Measurements from ENCODE around the gene MXRA5.
"Not testable (repeated sequence)": the region's sequence is repeated elsewhere in the genome, so short reads cannot be mapped to it uniquely, and the experiment has no call there.

Gene MXRA5, protein sequence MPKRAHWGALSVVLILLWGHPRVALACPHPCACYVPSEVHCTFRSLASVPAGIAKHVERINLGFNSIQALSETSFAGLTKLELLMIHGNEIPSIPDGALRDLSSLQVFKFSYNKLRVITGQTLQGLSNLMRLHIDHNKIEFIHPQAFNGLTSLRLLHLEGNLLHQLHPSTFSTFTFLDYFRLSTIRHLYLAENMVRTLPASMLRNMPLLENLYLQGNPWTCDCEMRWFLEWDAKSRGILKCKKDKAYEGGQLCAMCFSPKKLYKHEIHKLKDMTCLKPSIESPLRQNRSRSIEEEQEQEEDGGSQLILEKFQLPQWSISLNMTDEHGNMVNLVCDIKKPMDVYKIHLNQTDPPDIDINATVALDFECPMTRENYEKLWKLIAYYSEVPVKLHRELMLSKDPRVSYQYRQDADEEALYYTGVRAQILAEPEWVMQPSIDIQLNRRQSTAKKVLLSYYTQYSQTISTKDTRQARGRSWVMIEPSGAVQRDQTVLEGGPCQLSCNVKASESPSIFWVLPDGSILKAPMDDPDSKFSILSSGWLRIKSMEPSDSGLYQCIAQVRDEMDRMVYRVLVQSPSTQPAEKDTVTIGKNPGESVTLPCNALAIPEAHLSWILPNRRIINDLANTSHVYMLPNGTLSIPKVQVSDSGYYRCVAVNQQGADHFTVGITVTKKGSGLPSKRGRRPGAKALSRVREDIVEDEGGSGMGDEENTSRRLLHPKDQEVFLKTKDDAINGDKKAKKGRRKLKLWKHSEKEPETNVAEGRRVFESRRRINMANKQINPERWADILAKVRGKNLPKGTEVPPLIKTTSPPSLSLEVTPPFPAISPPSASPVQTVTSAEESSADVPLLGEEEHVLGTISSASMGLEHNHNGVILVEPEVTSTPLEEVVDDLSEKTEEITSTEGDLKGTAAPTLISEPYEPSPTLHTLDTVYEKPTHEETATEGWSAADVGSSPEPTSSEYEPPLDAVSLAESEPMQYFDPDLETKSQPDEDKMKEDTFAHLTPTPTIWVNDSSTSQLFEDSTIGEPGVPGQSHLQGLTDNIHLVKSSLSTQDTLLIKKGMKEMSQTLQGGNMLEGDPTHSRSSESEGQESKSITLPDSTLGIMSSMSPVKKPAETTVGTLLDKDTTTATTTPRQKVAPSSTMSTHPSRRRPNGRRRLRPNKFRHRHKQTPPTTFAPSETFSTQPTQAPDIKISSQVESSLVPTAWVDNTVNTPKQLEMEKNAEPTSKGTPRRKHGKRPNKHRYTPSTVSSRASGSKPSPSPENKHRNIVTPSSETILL (N-terminal part only)

DNA sequence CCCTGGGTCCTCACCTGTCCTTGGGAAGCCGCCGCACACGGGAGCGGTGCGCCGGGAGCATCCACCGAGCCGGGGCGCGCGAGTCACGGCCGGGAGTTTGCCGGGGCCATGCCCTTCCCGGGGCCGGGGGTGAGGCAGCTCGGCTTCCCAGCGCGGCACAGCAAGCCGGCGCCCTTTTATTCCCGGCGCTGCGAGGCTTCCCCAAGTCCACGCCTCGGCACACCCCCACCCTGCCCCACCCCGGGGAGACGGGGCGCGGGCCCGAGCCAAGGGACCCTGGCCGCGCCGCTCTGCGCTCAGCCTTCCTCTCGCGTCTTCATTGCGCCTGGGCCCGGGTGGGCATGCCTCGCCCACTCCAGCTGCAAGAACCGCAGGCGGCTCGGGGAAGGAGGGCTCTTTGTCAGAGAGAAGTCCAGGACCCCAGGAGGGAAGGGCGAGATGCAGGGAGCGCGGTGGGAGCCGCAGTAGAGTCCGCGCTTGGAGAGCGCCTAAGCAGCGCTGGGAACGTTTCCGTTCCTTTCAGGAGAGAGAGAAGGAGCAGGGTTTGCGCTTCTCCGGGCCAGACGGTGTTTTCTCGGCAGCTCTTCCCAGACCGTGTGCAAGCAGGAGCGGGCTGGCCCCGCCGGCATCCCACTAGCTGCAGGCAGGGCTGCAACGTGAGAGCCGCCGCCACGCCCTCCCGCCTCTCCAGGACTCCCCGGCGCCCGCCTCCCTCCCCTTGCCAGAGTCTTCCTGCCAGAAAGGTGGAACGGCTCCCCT is at the start of gene MXRA5:
Gene MXRA5 (minus strand): TSS at position 152 of the 759 bp plus-strand sequence. CDS start 2,819 bp downstream, outside the sequence.
- no peak; the same call in 1 of the 2 replicates for TF ChIP-seq POLR2A (IDR thresholded peaks at IDR 0.05; ENCODE audit: low read depth, low read length)
- no peak for DNase-seq (ENCODE audit: insufficient read length, low spot score)
- no peak for FAIRE-seq

GRCh38 chrX:3393581-3394111 is 47.2 kb upstream of the MXRA5 start:
- TF ChIP-seq POLR2A (IDR thresholded peaks at IDR 0.05; ENCODE audit: low read depth, low read length) = no peak
- FAIRE-seq (no peak), DNase-seq (ENCODE audit: insufficient read length, low spot score) (no peak)

- no peak for FAIRE-seq
- no peak for TF ChIP-seq POLR2A (IDR thresholded peaks at IDR 0.05; ENCODE audit: low read depth, low read length)
- DNase-seq (ENCODE audit: insufficient read length, low spot score) = no peak
Observed at GRCh38 chrX:3393178-3393577, 46.7 kb upstream of the MXRA5 start.

- DNase-seq (ENCODE audit: insufficient read length, low spot score) (no peak), FAIRE-seq (no peak)
- no peak for TF ChIP-seq POLR2A (IDR thresholded peaks at IDR 0.05; ENCODE audit: low read depth, low read length)
Observed at GRCh38 chrX:3388457-3388856, 42.0 kb upstream of the MXRA5 start.

GRCh38 chrX:3384327-3384726 is 37.9 kb upstream of the MXRA5 start:
- DNase-seq (ENCODE audit: insufficient read length, low spot score) (peak; percentile 1), FAIRE-seq (no peak)
- no peak for TF ChIP-seq POLR2A (IDR thresholded peaks at IDR 0.05; ENCODE audit: low read depth, low read length)

- FAIRE-seq = no peak
- DNase-seq (ENCODE audit: insufficient read length, low spot score) = no peak
- no peak for TF ChIP-seq POLR2A (IDR thresholded peaks at IDR 0.05; ENCODE audit: low read depth, low read length)
Observed at GRCh38 chrX:3380603-3381002, 34.2 kb upstream of the MXRA5 start.

GRCh38 chrX:3379111-3379510 is 32.7 kb upstream of the MXRA5 start:
- no peak for TF ChIP-seq POLR2A (IDR thresholded peaks at IDR 0.05; ENCODE audit: low read depth, low read length)
- no peak for FAIRE-seq

DNA sequence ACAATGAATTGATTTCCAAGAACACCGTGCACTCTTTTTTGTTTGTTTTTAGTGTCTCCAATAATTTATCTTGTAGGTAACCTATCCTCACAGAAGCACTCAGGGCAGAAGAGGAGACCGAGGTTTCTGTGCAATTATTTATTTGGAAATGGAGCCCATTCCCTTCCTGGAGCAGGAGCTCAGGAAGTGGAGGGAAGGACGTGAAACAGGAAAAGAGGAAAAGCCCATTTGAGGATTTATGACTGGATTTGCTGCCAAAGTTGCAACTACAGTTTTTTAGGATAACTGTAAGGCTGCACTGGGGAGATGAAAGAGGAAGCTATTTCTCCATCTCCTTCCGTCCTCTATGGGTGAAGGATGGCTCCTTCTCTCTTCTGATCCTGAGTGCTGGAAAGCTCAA is 31.7 kb upstream of the MXRA5 start:
- no peak for FAIRE-seq
- no peak for DNase-seq (ENCODE audit: insufficient read length, low spot score)
- TF ChIP-seq POLR2A (IDR thresholded peaks at IDR 0.05; ENCODE audit: low read depth, low read length) = no peak

More at GRCh38 chrX:3379111-3379510, 32.7 kb upstream of the MXRA5 start:
- no peak for DNase-seq (ENCODE audit: insufficient read length, low spot score)

DNA sequence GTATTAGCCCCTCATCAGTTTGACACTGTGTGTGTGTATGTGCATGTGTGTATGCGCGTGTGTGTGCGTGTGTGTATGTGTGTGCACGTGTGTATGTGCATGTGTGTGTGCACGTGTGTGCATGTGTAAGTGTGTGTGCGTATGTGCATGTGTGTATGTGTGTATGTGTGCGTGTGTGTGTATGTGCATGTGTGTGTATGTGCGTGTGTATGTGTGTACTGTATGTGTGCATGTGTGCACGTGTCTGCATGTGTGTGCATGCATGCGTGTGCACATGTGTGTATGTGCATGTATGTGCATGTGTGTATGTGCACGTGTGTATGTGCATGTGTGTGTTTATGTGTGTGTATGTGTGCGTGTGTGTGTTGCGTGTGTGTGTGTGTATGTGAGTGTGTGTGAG is 31.1 kb upstream of the MXRA5 start:
- no peak for FAIRE-seq
- TF ChIP-seq POLR2A (IDR thresholded peaks at IDR 0.05; ENCODE audit: low read depth, low read length) = no peak

DNA sequence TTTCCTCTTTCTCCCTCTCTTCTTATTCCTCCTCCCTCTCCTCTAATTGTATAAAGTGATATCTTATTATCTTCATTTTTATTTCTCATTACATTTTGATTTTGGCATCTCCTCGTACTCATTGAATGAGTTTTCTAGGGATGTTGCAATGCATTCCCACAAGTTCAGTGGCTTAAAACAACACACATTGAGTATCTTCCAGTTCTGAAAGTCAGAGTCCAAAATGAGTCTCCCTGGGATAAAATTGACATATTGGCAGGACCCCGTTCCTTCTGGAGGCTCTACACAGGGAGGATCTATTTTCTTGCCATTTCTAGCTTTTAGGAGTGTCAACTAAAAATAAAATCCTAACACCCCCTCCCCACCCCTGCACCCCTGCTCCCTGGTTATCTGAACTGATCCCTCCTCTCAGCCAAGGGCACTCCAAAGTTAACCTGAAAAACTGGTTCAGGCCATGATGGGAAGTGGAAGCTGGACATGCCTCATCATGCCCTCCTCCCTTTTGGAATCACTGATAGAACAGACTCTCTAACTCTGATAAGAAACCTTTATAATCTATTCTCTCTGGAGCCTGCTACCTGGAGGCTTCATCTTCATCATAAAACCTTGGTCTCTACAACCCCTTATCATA is 29.5 kb upstream of the MXRA5 start:
- FAIRE-seq; DNase-seq (ENCODE audit: insufficient read length, low spot score): not testable (repeated sequence)

More for the DNA sequence above, 31.1 kb upstream of the MXRA5 start:
- no peak for DNase-seq (ENCODE audit: insufficient read length, low spot score)

- FAIRE-seq (no peak), DNase-seq (ENCODE audit: insufficient read length, low spot score) (no peak)
- no peak for TF ChIP-seq POLR2A (IDR thresholded peaks at IDR 0.05; ENCODE audit: low read depth, low read length)
Observed at GRCh38 chrX:3374108-3374800, 27.8 kb upstream of the MXRA5 start.

- no peak for FAIRE-seq
- TF ChIP-seq POLR2A (IDR thresholded peaks at IDR 0.05; ENCODE audit: low read depth, low read length) = no peak
- DNase-seq (ENCODE audit: insufficient read length, low spot score) = no peak
Observed at GRCh38 chrX:3371163-3371562, 24.7 kb upstream of the MXRA5 start.
